ENCODE data around the gene VPS36.
"Not testable (repeated sequence)": the region's sequence is repeated elsewhere in the genome, so short reads cannot be mapped to it uniquely, and the experiment has no call there.

The VPS36 gene

GRCh38 chr13:52446265-52446664 lies 4.2 kb downstream of the VPS36 start:
- no peak for DNase-seq (ENCODE audit: low read depth in 2 of 2)

GRCh38 chr13:52432456-52432855 lies 18.0 kb downstream of the VPS36 start:
- DNase-seq (ENCODE audit: low read depth in 2 of 2) = no peak

DNA sequence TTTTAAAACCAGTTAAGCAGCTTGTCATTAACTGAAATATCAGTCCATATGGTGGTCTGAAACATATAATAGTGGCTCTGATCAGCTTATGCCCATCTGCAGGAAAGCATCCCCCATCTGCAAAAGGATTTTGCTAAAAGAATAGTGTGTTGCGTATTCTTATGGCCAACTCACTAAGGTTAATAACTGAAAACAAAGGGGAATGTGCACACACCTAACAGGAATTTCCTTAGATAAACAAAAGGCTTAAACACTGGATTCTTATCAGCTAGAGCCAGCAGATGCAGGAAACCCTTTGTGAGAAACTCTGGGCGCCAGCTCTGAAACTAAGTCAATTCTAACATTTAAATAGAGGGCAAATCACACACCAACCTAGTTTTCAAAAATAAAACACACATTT lies 22.1 kb downstream of the VPS36 start:
- DNase-seq (ENCODE audit: low read depth in 2 of 2) = no peak

- no peak for DNase-seq (ENCODE audit: low read depth in 2 of 2)
Observed at GRCh38 chr13:52421216-52421615, 29.2 kb downstream of the VPS36 start.

DNA sequence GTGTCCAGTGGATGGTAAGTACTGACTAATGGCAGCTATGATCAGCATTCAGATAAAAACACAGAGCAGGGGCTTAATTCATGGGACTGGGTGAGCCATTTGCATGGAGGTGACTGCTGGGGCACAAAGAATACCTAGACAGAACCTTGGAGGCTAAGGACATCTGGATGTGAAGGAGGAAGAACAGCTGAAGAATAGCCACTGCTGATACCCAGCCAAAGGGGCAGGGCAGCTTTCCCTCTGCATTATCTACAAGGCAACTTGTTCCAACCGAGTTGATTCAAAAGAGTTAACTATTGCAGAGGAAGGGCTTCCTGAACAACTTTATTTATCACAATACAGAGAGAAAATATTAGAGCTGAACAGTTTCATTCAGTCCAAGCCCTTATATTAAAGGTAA lies 31.4 kb downstream of the VPS36 start:
- no peak for DNase-seq (ENCODE audit: low read depth in 2 of 2)

GRCh38 chr13:52414963-52415362 lies 35.5 kb downstream of the VPS36 start:
- no peak for DNase-seq (ENCODE audit: low read depth in 2 of 2)

GRCh38 chr13:52414051-52414450 lies 36.4 kb downstream of the VPS36 start:
- DNase-seq (ENCODE audit: low read depth in 2 of 2) = no peak

DNA sequence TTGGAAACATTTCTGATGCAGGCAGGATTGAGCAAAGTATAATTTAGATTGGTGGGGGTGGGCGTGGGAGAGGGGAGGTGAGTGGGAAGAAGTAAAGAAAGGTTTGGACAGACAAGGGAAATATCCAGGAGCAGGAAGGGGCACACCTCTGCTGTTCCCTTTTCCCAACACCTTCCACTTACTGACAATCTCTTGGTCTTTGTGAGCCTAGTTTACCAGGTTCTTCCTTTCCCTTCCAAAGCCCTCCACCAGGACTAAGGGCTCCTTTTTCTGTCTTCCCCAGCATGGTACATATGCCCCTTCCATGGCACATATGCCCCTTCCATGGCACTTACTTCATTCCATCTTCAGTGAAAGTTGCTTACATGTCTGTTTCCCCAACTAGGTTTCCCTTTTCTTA lies 38.3 kb downstream of the VPS36 start:
- no peak for DNase-seq (ENCODE audit: low read depth in 2 of 2)

DNA sequence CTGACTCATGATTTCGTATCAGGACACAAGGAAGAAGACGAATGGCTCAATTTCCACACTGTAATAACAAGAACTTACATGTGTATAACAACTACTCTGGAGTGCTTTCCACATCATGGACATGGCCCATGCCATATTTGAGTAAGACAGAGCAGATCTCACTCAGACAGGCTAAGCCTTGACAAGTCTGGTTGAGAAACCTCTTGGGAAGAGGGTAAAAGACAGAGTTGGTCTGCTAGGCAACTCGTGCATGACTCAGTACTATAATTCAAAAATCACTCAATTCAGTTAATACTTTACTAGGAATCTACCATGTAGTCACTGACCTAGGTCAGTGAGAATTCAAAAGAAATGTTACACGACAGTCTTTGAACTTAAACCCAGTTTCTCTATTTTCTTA lies 38.8 kb downstream of the VPS36 start:
- no peak for DNase-seq (ENCODE audit: low read depth in 2 of 2)

DNA sequence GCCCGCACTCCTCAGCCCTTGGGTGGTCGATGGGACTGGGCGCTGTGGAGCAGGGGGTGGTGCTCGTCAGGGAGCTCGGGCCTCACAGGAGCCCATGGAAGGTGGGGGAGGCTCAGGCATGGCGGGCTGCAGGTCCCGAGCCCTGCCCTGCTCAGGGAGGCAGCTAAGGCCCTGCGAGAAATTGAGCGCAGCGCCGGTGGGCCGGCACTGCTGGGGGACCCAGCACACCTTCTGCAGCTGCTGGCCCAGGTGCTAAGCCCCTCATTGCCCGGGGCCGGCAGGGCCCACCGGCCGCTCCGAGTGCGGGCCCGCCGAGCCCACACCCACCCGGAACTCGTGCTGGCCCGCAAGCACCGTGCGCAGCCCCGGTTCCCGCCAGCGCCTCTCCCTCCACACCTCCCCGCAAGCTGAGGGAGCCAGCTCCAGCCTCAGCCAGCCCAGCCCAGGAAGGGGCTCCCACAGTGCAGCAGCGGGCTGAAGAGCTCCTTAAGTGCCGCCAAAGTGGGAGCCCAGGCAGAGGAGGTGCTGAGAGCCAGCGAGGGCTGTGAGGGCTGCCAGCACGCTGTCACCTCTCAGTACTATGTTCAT lies 42.3 kb downstream of the VPS36 start:
- DNase-seq (ENCODE audit: low read depth in 2 of 2) = not testable (repeated sequence)

GRCh38 chr13:52407436-52407835 lies 43.0 kb downstream of the VPS36 start:
- DNase-seq (ENCODE audit: low read depth in 2 of 2) = not testable (repeated sequence)

DNA sequence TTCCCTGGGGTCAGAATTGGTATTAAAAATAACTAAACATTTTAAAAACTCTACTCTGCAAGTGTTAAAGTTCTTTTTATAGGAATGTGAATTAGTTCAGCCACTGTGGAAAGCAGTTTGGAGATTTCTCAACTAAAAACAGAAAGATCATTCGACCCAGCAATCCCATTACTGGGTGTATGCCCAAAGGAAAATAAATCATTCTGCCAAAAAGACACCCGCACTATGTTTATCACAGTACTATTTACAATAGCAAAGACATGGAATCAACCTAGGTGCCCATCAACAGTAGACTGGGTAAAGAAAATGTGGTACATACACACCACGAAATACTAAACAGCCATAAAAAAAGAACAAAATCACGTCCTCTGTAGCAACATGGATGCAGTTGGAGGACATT lies 43.8 kb downstream of the VPS36 start:
- no peak for DNase-seq (ENCODE audit: low read depth in 2 of 2)

DNA sequence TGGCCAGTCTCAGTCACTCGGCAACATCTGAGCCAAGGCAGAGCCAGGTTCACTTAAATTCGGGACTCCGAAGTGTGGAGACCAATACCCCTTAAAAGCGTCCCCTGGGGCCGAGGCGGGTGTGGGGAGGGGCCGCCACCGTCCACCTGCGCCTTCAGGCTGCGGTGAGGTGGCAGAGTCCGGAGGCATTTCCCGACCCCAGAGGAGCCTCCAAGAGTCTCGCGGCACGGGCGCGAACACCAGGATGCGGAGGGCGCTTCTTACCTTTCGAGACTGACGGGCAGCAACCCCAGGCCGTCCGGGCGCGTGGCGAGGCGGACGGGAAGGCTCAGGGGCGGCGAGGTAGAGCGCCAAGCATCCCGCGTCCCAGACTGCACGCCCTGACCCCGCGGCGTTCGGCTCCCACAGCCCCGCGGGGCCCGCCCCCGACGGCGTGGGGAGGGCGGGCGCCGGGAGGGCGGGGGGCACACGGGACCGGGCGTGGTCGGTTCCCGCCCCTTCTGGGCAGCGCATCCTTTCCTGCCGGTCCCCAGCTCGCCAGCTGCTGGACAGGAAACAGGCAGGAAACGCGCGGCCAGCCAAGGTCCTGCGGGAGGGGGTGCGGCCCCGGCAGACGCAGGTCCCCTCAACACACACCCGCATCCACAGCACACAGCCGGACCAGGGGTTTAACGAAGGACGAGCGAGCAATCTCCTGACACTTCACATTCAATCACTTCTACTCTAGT lies 44.5 kb downstream of the VPS36 start, which contains the start of gene THSD1:
THSD1 (minus strand) TSS at position 406 of the 728 bp plus-strand sequence. CDS start 3,572 bp downstream, outside the sequence.
- DNase-seq (ENCODE audit: low read depth in 2 of 2) = peak in 1 of 2 experiments; percentile 14

DNA sequence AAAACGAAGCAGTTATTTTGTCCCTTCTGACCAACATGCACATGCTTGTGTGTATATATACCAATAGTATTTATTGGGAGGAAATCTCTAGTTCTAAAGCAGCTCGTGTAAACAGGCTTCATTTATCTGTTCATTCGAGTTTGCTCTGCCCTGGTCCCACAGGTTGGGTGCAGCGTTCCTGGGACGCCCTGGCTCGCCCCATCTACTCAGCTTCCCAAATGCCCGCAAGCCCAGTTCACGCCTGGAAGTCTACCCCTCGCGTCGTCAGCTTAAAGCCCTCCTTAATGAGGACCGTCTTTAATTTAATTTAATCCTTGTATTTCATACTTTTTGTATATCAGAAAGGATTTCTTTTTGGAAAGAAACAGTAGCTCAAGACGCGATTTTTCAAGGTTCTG lies 45.1 kb downstream of the VPS36 start:
- no peak for DNase-seq (ENCODE audit: low read depth in 2 of 2)

- DNase-seq (ENCODE audit: low read depth in 2 of 2) = no peak
Observed at GRCh38 chr13:52399708-52400107, 50.7 kb downstream of the VPS36 start.

DNA sequence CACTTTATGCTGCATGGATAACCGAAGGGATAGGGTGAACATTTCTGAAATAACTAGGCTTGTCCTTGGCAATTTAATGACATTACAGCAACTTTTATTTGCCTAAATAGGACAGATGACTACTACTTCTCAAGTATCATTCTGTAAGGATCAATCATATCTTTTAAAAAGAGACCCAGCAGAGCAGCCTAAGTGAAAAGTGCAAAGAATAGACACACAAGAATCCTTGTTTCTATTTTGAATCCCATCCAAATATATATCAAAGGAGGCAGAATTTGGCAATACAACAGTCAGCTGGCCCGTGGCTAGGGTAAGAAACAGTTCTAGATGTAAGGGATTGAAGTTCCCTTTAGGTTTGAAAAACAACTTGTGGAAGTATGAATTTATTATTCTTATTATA lies 51.4 kb downstream of the VPS36 start:
- DNase-seq (ENCODE audit: low read depth in 2 of 2) = no peak

- DNase-seq (ENCODE audit: low read depth in 2 of 2) = no peak
Observed at GRCh38 chr13:52395704-52396103, 54.7 kb downstream of the VPS36 start.

GRCh38 chr13:52394586-52394985 lies 55.8 kb downstream of the VPS36 start:
- DNase-seq (ENCODE audit: low read depth in 2 of 2) = no peak

- no peak for DNase-seq (ENCODE audit: low read depth in 2 of 2)
Observed at GRCh38 chr13:52393572-52394357, 56.7 kb downstream of the VPS36 start.

GRCh38 chr13:52387721-52388120 lies 62.7 kb downstream of the VPS36 start:
- no peak for DNase-seq (ENCODE audit: low read depth in 2 of 2)

GRCh38 chr13:52385870-52386269 lies 64.6 kb downstream of the VPS36 start:
- DNase-seq (ENCODE audit: low read depth in 2 of 2) = no peak

- no peak for DNase-seq (ENCODE audit: low read depth in 2 of 2)
Observed at GRCh38 chr13:52383366-52383765, 67.1 kb downstream of the VPS36 start.

- no peak for DNase-seq (ENCODE audit: low read depth in 2 of 2)
Observed at GRCh38 chr13:52378312-52378711, 72.1 kb downstream of the VPS36 start.
